KMS-11 (cell line): Measurements from ENCODE around the gene FKBP1B.

ENCODE experiments used
- H2AFZ ChIP-seq: fragments of 200-600 bp; sonication (generic); 2 replicates; pipeline ENCODE4 v1.6.1; 2016; ENCODE audit warnings: antibody characterized with exemption, mixed run types, low read depth
- H3K27ac ChIP-seq: fragments of 200-600 bp; sonication (generic); 2 replicates; pipeline ENCODE4 v1.6.1; 2016; ENCODE audit warnings: mild to moderate bottlenecking, mixed run types
- H3K27me3 ChIP-seq: fragments of 200-600 bp; sonication (generic); 2 replicates; pipeline ENCODE4 v1.6.1; 2017; ENCODE audit warnings: mild to moderate bottlenecking, low read depth, mixed run types, moderate library complexity; ENCODE audit not compliant: insufficient read depth
- H3K36me3 ChIP-seq: fragments of 200-600 bp; sonication (generic); 2 replicates; pipeline ENCODE4 v1.6.1; 2017; ENCODE audit warnings: mild to moderate bottlenecking, mixed run types; ENCODE audit not compliant: insufficient read depth
- H3K4me1 ChIP-seq: fragments of 200-600 bp; sonication (generic); 2 replicates; pipeline ENCODE4 v1.6.1; 2016; ENCODE audit warnings: mild to moderate bottlenecking, low read depth, mixed run types; ENCODE audit not compliant: poor library complexity, severe bottlenecking
- H3K4me2 ChIP-seq: fragments of 200-600 bp; sonication (generic); 2 replicates; pipeline ENCODE4 v1.7.0; 2016; ENCODE audit warnings: mild to moderate bottlenecking, mixed run types
- H3K4me3 ChIP-seq: fragments of 200-600 bp; sonication (generic); IDR thresholded peaks from 2 replicates; pipeline ENCODE4 v1.6.1; 2017; ENCODE audit warnings: low read depth, low read length, mixed read lengths; ENCODE audit not compliant: insufficient read depth
- H3K79me2 ChIP-seq: fragments of 200-600 bp; sonication (generic); 2 replicates; pipeline ENCODE4 v1.6.1; 2016; ENCODE audit warnings: low read depth, mixed run types; ENCODE audit not compliant: insufficient read depth
- H3K9ac ChIP-seq: fragments of 200-600 bp; sonication (generic); 2 replicates; pipeline ENCODE4 v1.6.1; 2016; ENCODE audit warnings: mild to moderate bottlenecking, mixed run types
- H4K20me1 ChIP-seq: fragments of 200-600 bp; sonication (generic); 2 replicates; pipeline ENCODE4 v1.6.1; 2016; ENCODE audit warnings: mild to moderate bottlenecking, mixed run types; ENCODE audit not compliant: insufficient read depth
- TF ChIP-seq, protein P1 (sequence below): fragments of 200-600 bp; sonication (generic); conservative IDR thresholded peaks from 2 replicates; pipeline ENCODE4 v1.6.1; 2017; ENCODE audit warnings: low read depth, mild to moderate bottlenecking, antibody characterized with exemption, low read length, moderate library complexity, mixed read lengths

The FKBP1B gene

DNA sequence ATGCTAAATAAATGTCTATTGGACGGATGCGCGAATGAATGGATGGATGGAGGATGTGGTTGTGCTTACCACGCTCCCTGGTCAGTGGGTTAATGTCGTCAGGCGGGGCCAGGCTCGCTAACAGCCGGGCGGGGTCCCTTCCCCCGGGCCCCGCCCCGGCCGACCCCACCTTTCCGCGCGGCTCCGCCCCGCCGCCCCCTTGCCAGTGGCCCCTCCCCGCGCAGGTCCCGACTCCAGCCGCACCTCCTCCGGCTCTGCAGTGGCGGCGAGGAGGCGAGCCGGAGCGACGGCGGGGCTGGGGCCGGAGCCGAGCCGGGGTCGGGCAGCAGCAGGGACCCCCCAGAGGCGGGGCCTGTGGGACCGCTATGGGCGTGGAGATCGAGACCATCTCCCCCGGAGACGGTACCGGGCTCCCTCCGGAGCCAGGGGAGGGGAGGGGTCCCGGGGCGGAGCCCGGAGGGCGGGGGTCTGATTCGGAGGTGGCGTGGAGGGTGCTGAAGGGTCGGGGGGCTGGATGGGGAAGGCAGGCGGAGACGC is at the start of gene FKBP1B:
Gene FKBP1B (plus strand): TSS at position 257 of the 537 bp plus-strand sequence. CDS start 109 bp downstream, at position 366.
- Histone ChIP-seq H3K9ac (no peak within 1 kb of the TSS), H3K4me2 (no peak within 1 kb of the TSS), H3K4me3 (no peak within 1 kb of the TSS), H2AFZ (no peak within 1 kb of the TSS), H3K36me3 (no peaks in the 10 kb centered on the region), H3K27me3 (no peaks in the 10 kb centered on the region), H3K27ac (no peak within 1 kb of the TSS), H4K20me1 (no peaks in the 10 kb centered on the region), H3K4me1 (peaks cover 14% of the 10 kb centered on the region), H3K79me2 (no peaks in the 10 kb centered on the region)
- TF ChIP-seq, protein P1, sequence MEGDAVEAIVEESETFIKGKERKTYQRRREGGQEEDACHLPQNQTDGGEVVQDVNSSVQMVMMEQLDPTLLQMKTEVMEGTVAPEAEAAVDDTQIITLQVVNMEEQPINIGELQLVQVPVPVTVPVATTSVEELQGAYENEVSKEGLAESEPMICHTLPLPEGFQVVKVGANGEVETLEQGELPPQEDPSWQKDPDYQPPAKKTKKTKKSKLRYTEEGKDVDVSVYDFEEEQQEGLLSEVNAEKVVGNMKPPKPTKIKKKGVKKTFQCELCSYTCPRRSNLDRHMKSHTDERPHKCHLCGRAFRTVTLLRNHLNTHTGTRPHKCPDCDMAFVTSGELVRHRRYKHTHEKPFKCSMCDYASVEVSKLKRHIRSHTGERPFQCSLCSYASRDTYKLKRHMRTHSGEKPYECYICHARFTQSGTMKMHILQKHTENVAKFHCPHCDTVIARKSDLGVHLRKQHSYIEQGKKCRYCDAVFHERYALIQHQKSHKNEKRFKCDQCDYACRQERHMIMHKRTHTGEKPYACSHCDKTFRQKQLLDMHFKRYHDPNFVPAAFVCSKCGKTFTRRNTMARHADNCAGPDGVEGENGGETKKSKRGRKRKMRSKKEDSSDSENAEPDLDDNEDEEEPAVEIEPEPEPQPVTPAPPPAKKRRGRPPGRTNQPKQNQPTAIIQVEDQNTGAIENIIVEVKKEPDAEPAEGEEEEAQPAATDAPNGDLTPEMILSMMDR = no peak

DNA sequence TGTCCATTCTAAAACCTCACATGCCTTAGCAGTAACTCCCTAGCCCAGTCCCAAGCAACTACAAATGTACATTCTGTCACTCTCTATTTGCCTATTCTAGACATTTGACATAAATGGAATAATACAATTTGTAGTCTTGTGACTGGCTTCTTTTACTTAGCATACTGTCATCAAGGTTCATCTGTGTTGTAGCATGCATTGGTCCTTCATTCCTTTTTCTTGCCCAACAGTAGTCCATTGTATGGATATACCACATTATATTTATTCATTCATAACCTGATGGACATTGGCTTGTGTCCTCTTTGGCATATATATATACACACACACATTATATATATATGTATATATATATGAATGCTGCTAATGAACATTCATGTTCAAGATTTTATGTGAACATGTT is 41.8 kb upstream of the FKBP1B start:
- no peaks in the 10 kb centered on the region for H3K4me1 ChIP-seq
- H4K20me1 ChIP-seq = no peaks in the 10 kb centered on the region
- H3K79me2 ChIP-seq = no peaks in the 10 kb centered on the region
- H3K27ac ChIP-seq = no peak overlapping the region
- H3K9ac ChIP-seq = no peak overlapping the region
- no peaks in the 10 kb centered on the region for H3K27me3 ChIP-seq
- TF ChIP-seq, protein P1 = no peak
- H3K4me3 ChIP-seq = no peak overlapping the region
- H2AFZ ChIP-seq = no peak overlapping the region
- H3K4me2 ChIP-seq = no peak overlapping the region
- H3K36me3 ChIP-seq = no peaks in the 10 kb centered on the region

DNA sequence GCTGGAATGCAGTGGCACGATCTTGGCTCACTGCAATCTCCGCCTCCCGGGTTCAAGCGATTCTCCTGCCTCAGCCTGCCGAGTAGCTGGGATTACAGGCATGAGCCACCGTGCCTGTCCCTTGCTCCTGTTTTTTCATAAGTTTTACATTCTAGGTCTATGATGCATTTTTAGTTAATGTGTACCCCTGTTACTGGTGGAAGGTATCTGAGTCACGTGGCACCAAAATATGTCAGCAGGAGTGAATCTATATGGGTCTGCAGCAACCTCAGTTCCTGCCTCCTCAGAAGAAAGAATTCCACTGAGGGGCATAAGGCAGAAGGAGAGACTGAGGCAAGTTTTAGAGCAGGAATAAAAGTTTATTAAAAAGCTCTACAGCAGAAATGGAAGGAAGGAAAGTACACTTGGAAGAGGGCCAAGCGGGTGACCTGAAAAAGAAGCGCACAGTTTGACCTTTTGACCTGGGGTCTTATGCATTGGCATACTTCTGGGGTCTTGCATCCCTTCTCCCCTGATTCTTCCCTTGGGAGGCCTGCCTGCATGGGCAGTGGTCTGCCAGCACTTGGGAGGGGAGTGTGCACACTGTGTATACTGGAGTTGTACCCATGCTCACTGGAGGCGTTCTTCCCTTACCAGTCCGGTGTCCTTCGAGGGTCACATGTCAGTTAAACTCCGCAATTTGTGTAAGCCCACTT is 40.7 kb upstream of the FKBP1B start:
- H3K4me3 ChIP-seq = no peak overlapping the region

DNA sequence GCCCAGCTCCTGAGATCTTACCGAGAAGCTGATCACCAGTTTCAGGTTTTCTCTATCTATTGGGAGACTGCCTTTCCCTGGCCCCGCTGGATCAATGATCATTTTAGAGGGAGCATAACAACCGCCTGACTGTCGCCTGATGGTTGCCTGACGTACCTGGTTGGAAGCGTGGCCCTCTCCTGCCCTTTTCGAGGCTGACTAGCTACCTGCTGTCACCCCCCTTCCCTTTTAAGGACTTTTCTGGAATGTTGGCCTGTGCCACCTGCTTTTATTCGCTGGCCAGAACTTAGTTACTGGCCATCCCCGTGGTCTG is 40.2 kb upstream of the FKBP1B start:
- TF ChIP-seq, protein P1 = no peak
- H3K36me3 ChIP-seq = no peaks in the 10 kb centered on the region
- no peaks in the 10 kb centered on the region for H3K79me2 ChIP-seq
- H3K4me1 ChIP-seq = no peaks in the 10 kb centered on the region
- no peak overlapping the region for H3K4me3 ChIP-seq
- H4K20me1 ChIP-seq = no peaks in the 10 kb centered on the region
- H3K27me3 ChIP-seq = no peaks in the 10 kb centered on the region
- no peak overlapping the region for H3K9ac ChIP-seq
- no peak overlapping the region for H3K4me2 ChIP-seq
- H2AFZ ChIP-seq = no peak overlapping the region
- H3K27ac ChIP-seq = no peak overlapping the region

More for the DNA sequence above, 40.7 kb upstream of the FKBP1B start:
- Histone ChIP-seq H3K36me3 (no peaks in the 10 kb centered on the region), H3K9ac (no peak overlapping the region), H3K79me2 (no peaks in the 10 kb centered on the region), H2AFZ (no peak overlapping the region), H3K27me3 (no peaks in the 10 kb centered on the region), H3K4me1 (no peaks in the 10 kb centered on the region), H4K20me1 (no peaks in the 10 kb centered on the region), H3K27ac (no peak overlapping the region), H3K4me2 (no peak overlapping the region)
- TF ChIP-seq, protein P1 = no peak
